GM18858 (cell line): ENCODE results near the gene PMEL.

ENCODE experiments used
- ATAC-seq: cut with Tn5 transposase; IDR thresholded peaks from one replicate; pipeline ENCODE4 v1.9.1; 2021; ENCODE audit not compliant: unreplicated experiment

Gene PMEL

DNA sequence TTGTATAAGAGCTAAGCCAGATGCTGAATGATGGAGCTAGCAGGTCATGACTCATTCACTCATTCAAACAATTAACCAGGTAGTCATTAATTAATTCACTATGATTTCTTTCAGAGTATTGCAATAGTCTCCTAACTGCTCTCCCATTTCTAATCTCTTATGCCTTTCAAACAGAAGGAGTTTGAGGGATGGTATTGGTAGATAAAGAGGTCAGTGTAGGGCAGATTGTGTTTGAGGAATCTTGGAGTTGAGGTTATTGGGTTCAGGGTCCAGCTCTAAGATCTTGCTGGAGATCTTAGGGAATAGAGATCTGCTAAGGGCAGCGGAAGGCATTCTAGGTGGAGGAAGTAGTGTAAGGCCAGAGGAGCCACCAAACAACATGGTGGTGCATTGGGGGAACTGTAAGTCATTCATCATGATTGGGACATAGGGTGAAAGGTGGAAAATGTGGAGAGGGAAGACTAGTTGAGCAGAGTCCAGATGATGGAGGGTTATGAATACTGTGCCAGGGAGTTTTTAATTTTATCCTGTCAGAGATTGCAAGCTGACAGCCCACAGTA, 23.2 kb downstream of the PMEL start:
- ATAC-seq: no peak

DNA sequence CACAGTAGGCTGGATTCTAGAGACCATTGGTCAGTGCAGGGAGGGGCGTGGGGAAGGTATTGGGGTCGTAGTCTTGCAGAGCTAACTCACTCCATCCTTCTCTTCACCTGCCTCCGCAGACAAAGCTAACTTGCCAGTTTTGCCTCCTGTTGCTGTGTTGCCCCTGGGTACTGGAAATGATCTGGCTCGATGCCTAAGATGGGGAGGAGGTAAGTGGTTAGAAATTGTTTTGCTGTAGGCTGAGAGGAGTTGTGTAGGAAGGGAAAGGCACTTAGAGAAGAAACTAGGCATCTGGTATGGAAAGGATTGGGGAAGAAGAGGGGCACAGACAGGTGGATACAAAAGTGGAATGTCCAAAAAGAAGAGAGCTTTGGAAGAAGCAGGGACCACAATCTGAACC, 23.8 kb downstream of the PMEL start:
- ATAC-seq: no peak

DNA sequence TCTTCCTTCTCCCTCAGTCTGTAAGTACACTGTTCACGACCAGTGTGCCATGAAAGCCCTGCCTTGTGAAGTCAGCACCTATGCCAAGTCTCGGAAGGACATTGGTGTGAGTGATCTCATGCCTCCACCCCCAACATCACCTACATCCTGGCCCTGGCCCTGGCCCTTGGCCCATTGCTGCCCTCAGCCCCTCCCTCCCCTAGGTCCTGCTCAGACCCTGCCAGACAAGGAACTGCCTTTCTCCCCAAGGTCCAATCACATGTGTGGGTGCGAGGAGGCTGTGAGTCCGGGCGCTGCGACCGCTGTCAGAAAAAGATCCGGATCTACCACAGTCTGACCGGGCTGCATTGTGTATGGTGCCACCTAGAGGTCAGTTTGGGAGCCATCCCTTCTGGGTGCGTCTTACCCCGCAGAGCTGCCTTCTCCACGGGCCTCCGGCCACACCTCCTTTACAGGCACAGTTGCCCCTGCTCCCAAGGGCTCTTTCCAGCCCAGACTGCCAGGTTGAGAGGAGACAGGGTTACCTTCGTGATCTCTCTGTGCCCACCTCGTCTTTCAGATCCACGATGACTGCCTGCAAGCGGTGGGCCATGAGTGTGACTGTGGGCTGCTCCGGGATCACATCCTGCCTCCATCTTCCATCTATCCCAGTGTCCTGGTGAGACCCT, 25.6 kb downstream of the PMEL start:
- peak; percentile 87 for ATAC-seq

DNA sequence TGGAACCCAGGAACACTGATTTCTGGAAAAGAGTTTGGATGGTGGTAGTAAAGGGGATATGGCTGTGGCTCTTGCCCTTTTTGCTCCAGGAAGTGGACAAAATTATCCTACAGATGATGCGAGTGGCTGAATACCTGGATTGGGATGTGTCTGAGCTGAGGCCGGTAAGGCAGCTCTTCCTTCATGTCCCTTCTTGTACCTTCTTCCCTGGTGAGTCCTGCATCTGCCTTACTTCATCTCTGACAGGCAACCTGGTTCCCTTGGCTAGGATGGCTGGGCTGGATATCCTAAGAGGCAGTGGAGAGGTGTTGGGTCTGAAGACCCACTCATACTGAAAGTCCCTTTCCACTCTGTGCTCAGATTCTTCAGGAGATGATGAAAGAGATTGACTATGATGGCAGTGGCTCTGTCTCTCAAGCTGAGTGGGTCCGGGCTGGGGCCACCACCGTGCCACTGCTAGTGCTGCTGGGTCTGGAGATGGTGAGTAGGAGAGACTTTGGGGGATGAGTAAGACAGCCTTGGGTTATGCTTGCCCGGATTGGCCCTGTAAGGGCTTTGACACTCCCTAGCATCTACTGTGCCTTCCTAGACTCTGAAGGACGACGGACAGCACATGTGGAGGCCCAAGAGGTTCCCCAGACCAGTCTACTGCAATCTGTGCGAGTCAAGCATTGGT, 26.9 kb downstream of the PMEL start:
- no peak for ATAC-seq

DNA sequence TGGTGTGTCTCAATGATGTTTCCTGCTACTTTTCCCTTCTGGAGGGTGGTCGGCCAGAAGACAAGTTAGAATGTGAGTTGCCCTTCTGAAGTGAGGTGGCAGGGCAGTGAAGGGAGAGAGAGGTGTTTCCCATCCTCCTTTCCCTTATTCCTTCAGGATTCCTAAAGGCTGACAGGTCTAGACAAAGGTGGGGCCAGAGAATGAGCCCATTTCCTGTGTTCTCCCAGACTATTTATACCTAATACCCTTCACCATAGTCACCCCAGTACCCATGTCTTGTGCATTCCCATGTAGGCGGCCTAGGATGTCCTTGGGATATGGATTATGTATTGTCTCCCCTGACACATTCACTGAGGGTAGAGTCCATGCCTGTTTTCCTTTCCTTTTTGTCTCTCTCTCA, 27.9 kb downstream of the PMEL start:
- no peak for ATAC-seq

DNA sequence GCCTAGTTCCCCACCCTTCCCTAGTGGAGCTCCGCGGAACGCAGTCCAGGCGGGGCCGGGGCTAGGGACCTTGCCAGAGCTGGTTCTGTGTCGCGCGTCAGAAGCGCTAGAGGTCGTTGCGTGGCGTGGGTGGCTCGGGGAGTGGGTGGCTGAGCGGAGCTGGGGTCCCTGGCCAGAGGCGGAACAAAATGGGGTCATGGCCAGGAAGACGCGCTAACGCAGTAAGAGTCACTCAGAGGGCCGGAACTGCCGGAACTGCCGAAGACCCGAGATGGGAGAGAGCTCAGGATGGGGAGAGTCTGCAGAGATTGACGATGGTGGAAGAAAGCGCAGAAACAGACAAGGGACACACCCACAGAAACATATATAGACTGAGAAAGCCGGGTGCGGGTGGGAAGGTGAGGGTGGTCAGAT, 30.1 kb downstream of the PMEL start:
- no peak for ATAC-seq

DNA sequence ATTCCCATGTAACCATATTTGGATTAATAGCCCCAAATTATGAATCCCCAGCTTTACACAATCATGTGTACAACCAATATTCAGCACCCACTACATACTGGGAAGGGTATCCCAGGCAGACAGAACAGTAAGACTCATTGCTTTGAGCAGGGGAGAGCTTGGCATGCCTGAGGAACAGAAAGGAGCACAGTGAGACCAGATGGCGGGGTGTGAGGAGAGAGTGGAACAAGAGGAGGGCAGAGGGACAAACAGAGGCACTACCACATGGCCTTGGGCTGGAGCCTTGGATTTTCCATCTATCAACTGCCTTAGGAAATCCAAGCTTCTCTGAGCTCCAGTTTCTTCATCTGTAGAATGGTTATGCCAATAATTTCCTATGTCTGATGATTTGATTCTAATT, 31.1 kb downstream of the PMEL start:
- no peak for ATAC-seq

DNA sequence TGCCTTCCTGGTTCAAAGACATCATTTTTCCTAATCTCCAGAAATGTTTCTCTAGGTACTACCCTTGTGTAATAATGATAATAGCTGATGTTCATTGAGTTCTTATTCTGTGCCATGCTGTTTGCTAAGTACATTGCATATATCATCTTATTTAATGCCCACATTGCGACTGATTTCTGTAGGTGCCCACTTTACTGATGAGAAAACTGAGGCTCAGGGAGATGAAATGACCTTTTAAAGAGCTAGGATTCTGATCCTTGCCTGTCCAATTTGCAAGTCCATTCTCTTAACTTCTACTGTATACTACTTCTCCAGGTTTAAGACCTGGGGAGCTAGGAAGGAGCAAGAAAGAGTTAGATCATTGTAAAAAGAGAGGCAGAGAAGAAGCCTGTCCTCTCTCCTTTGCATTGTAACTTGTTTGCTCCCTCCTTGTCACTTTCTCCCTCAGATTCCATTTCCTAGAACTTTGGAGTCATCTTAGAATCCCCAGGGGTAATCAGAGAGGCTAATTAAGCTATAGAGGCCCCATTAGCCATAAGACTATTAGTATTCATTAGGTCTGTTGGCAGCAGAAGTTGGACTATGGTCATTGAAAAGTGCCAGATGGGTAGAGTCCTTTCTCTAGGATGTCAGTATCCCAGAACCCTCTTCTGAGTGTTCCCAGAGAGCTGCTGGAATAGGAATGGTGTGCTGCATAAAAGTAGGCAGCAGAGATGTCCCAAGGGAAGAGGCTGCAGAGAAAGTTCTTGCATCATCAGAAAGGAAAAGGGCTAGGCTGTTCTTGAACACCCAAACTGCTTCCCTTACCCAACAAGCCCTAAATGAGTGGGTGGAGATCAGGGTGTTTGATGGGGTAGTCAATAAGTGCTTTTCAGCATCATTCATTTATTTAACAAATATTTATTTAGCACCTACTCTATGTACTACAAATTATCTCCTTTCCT, 31.8 kb downstream of the PMEL start:
- no peak for ATAC-seq

DNA sequence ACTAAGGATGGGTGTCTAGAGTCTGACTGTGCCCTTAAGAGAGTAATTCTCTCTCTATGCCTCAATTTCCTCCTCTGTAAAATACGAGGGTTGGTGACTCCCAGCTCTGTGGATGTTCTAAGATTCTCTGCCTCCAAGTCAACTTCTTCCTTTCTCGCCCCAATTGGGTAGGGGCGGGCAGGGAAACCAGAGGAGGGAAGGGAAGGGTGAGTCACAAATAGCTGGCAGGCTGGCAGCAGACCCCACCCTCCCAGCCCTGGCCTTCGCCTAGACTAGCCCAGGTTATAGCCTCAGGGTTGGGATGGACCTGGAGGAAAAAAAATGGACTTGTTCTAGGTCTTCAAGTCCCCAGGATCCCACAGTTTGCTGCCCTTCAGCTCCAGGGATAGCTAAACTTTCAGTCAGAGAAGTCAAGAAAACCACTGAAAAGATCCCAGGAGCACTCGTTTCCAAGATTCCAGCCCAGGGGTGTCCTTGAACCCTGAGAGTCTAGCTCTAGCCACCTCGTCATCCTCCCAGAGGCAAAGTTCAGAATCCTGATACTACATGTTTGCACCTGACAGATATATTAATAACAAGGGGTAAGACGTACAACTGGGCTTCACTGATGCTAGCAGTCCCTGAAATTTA, 32.6 kb downstream of the PMEL start:
- ATAC-seq: no peak

DNA sequence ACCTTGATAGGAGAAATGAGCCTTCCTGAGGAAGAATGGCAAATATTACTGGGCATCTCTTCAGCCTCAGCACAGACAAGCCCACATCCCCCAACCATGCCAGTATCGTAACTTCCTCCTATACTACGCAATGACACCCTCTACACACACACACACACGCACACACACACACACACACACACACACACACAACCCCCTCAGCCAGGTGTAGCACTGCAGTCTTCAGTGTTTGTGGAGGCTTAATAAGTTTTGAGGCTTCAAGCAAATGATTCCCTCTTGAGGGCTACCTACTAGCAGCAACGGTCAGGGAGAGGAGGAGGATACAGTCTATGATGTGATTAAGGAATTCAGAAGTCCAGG, 33.3 kb downstream of the PMEL start:
- ATAC-seq: no peak

DNA sequence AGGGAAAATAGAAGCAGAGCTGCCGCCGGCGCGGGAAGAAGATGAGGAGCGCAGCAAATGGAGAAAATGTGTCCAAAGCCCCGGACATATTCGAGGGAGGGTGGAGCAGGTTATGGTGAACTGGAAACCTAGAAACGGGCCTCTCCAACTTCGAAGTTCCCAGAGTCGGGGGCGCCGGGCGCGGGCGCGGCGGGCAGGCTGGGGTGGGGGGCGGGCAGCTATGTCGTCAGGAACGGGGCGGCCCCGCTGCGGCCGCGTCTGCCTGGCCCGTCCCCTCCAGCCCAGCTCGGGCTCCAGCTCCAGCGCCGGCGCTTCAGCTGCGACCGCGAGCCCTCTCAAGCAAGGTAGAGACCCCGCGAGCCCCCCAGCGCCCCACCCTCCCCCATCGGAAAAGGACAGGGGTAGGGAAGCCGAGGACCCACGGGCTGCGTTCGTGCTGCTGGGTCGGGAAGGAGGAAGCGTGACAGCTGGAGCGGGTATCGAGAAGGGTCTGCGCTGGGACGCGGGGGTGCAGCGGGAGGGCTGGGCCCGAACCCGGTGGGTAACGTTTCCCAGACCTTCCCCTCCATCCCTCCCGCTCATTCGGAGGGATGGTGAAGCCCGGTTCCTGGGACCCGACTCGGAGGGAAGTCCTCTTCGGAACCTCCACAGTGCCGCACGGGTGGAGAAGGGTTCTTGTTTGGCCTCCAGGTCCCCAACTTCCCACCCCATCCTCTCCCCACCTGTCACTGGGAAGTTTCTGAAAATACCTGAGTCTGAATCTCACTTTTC, 33.9 kb downstream of the PMEL start:
- ATAC-seq: no peak

DNA sequence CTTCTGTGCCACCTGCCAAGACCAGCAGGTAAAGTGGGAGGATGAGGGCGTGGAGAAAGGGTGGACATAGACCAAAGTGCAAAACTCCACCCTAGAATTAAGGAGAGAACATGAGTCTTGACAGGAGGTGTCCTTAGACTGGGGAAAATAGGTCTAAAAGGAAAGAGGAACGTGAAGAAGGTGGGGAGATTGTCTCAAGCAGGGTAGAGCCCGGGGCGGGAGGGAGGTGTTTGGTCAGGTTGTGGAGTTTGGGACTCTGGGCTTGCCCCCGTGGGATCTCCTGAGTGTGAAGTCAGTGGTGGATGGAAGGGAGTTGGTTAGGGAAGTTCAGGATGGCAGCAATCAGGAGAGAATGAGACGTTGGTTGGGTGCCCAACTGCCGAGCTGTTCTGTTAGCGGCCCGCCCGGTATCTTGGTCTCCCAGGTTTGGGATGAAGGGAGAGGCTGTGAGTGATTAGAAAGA, 34.5 kb downstream of the PMEL start:
- ATAC-seq: no peak

DNA sequence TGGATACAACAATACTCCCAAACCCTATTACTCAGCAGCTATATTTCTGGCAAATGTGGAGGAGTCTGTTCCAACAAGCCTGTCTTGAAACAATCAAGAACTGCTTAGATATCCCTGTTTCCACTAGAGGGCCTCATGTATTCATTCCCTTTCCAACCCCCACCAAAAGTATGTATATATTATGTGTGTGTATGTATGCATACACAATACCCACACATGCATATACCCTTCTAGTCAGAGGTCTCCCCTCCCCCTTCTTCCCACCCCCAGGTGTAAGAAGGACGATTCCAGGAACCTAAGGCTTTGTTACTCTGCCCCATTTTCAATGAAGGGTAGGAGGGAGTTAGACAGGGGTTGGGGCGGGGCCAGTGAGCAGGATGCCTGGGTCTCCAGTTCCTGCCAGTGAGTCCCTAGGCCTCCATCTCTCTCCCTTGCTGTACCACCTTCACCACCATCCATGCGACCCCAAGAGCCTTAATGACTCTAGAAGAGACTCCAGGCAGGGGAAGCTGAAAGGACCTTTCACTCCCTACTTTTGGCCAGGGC, 35.0 kb downstream of the PMEL start, which contains the start of gene DGKA:
TSS of gene DGKA (plus strand) at position 392 of the 546 bp plus-strand sequence. CDS start 5,342 bp downstream, outside the sequence.
- ATAC-seq: no peak

DNA sequence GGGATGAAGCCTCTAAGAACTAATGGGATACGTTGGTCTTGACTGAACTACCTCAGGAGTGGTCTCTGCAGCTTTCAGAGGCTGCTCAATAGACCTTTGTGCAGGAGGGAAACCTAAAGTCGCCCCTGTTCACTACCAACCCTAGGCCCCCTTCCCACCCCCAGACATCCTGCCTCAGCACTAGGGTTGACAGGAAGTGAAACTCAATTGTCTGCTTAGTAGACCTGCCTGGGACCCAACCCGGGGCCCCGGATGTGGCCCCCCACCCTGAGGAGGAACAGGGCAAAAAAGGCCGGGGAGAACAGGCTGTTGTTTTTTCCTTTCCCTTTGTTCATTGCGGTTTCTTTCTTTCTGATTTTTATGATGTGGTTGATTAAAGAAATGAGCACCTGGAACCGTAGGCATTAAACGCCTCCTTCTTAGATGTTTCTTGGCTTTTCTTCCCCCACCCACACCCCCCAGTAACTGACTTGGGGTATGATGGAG, 36.5 kb downstream of the PMEL start:
- no peak for ATAC-seq

DNA sequence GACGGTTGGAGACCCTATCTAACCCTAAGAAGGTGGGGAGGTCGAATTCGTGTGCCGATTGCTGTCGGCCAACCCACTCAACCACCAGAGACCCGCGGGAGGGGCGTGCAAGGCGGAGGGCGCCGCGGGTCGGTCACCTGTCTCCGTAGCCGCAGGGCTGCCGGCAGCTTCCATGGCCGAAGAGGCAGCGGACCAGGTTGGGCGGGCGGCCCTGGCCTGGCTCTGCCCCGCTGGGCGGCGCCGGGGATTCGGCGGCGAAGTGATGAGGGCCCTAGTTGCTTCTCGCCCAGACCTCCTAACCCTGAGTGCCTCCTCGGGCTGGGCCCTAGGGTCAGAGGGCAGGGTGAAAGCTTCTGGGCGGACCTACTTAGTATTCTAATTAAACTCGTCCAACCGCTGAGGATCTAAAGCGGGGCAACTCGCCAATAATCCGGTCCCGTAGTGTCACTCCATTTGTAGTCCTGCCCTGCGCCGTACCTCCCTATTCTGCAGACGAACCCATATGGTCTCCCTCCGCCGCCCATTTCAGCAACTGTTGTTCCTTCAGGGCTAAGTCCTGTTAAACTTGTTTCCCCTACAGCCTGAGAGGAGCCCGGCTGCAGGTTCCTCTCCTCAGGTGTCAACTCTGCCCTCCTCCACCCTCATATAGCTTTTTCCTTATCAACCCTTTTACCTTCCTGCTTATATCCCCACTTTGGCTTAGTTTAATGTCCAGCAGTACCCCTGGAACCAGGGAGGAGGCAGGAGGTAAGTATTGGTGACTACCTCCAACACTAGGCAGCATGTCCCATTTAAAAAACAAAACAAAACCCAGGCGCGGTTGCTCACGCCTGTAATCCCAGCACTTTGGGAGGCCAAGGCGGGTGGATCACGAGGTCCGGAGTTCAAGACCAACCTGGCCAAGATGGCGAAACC, 38.0 kb downstream of the PMEL start, which contains the start of gene PYM1:
TSS of gene PYM1 (minus strand) at position 307 of the 915 bp plus-strand sequence. CDS start at position 174, 133 bp downstream.
- peak; percentile 20 for ATAC-seq

DNA sequence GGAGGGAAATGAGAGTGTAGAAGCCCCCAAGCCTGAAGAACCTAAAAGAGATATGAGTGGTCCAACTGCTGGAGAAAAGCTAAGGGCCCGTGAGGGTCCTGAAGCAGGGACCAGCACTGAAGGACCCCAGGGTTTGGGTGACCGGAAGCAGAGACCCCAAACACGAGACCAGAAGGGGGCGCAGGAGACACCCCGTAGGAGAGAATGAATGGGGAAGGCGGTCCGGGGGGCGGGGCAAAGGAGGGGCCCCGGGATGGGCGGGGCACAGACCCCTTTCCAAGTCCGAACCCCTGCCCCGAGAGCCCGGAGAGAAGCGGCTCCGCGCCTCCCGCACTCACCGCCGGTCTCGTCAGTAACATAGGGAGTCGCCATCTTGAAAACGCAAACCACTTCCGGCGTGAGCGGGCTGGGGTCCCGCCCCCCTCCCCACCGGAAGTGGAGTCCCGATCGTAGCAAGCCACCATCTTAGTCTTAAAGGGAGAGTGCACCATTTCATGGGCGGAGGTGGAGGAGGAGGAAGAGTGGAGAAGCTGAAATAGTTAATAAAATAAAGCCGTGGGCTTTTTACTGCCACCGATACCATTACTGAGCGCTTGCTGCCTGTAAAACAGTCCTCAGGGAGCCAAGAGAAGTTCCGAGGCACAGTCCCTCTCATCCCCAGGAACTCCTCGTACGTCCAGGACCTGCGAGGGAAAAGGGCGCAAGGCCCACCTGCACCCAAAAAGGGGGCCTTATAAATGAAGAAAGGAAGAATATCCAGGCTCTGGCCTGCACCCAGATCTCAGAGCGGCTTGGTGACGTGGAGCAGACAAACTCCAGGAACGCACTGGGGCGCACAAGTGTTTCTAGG, 38.9 kb downstream of the PMEL start:
- peak; percentile 31 for ATAC-seq
